RWPE2 (cell line): Measurements from ENCODE around the gene MFGE8.

ENCODE experiments used
- ATAC-seq: fragments of 200-7000 bp; cut with Tn5 transposase; 3 replicates; pipeline ENCODE4 v1.9.1; 2021; ENCODE audit warnings: low read depth
- DNase-seq: peaks from one replicate; pipeline ENCODE4 v3.0.0-alpha.2; 2020; ENCODE audit warnings: low spot score
- H3K27ac ChIP-seq: fragments of 450-650 bp; 2 replicates; pipeline ENCODE4 v1.5.1; 2017; ENCODE audit warnings: mild to moderate bottlenecking; ENCODE audit not compliant: poor library complexity, severe bottlenecking
- H3K27me3 ChIP-seq: fragments of 250-450 bp; sonication (Bioruptor Pico); 2 replicates; pipeline ENCODE4 v1.5.1; 2021; ENCODE audit warnings: mild to moderate bottlenecking, moderate library complexity; ENCODE audit not compliant: insufficient read depth, poor library complexity, severe bottlenecking
- H3K36me3 ChIP-seq: fragments of 250-450 bp; sonication (Bioruptor Pico); 2 replicates; pipeline ENCODE4 v1.5.1; 2020; ENCODE audit warnings: low read depth, mild to moderate bottlenecking, moderate library complexity
- H3K4me1 ChIP-seq: fragments of 250-450 bp; sonication (Bioruptor Pico); 2 replicates; pipeline ENCODE4 v1.5.1; 2021; ENCODE audit warnings: mild to moderate bottlenecking, moderate library complexity; ENCODE audit not compliant: insufficient read depth, poor library complexity, severe bottlenecking
- H3K4me3 ChIP-seq: fragments of 250-450 bp; sonication (Bioruptor Pico); 2 replicates; pipeline ENCODE4 v1.5.1; 2021; ENCODE audit warnings: mild to moderate bottlenecking, moderate library complexity; ENCODE audit not compliant: severe bottlenecking
- H3K9me3 ChIP-seq: fragments of 250-450 bp; sonication (Bioruptor Pico); 2 replicates; pipeline ENCODE4 v1.5.1; 2021; ENCODE audit warnings: mild to moderate bottlenecking, moderate library complexity; ENCODE audit not compliant: severe bottlenecking
- CTCF ChIP-seq: fragments of 450-650 bp; IDR thresholded peaks from one replicate; pipeline ENCODE4 v1.5.1; 2017; ENCODE audit warnings: mild to moderate bottlenecking, moderate library complexity; ENCODE audit not compliant: poor library complexity, severe bottlenecking

The MFGE8 gene

GRCh38 chr15:88911766-88912118 is 1.4 kb downstream of the MFGE8 start:
- peak; percentile 89 for DNase-seq
- no peaks in the 10 kb centered on the region for H3K27me3 ChIP-seq
- H3K4me3 ChIP-seq, result peak overlapping the region; percentile 65
- peaks cover 17% of the 10 kb centered on the region for H3K4me1 ChIP-seq
- peak; percentile 49 for TF ChIP-seq CTCF
- H3K27ac ChIP-seq, result peak overlapping the region; percentile 71
- peak; percentile 72 for ATAC-seq
- no peaks in the 10 kb centered on the region for H3K9me3 ChIP-seq
- peaks cover 27% of the 10 kb centered on the region for H3K36me3 ChIP-seq

DNA sequence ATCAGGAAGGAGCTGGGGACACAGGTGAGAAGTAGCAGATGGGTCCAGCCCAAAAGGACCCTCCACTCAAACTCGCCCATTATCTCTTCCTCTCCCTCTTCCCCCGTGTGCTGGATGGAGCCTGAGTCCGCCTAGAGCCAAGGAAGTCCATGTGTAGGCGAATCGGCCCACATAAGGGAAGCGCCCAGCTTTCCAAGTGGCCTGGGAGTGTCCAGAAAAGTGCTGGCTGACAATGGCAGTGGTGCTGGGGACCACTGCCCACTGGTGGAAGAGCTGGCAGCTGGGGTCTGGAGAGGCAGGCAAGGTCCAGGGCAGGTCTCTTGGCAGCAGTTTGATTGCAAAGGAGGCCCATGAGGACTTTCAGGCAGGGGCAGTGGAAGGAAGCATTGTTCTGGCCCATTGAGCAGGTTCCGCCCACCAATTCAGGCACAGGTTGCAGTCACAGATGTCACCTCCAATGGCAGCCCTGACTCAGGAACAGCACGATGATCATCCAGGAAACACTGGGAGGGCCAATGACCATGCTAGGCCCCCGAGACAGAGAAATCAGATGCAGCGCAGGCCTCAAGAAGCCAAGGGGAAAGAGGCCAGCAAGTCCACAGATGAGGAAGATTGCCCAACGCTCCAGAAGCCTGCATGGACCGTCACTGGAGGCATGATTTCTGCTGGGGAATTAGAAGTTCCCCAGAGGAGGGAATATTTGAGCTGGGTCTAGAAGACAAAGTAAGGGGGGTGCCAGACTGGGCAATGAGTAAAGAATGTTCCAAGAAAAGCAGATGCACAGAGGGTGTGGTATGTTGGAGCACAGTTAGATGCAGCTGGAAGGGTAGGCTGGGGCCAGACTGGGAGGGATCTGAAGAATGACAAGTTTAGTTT is 3.0 kb downstream of the MFGE8 start:
- H3K27me3 ChIP-seq, result no peaks in the 10 kb centered on the region
- peaks cover 14% of the 10 kb centered on the region for H3K4me1 ChIP-seq
- H3K27ac ChIP-seq, result no peak overlapping the region
- peaks cover 42% of the 10 kb centered on the region for H3K36me3 ChIP-seq
- ATAC-seq (no peak), DNase-seq (no peak)
- no peaks in the 10 kb centered on the region for H3K9me3 ChIP-seq
- no peak for TF ChIP-seq CTCF
- H3K4me3 ChIP-seq, result no peak overlapping the region

GRCh38 chr15:88908697-88909621 is 4.2 kb downstream of the MFGE8 start:
- Histone ChIP-seq H3K4me1 (peaks cover 10% of the 10 kb centered on the region), H3K27ac (no peak overlapping the region), H3K9me3 (no peaks in the 10 kb centered on the region), H3K4me3 (no peak overlapping the region), H3K27me3 (no peaks in the 10 kb centered on the region), H3K36me3 (peaks cover 53% of the 10 kb centered on the region)
- no peak for DNase-seq
- no peak for ATAC-seq
- no peak for TF ChIP-seq CTCF

DNA sequence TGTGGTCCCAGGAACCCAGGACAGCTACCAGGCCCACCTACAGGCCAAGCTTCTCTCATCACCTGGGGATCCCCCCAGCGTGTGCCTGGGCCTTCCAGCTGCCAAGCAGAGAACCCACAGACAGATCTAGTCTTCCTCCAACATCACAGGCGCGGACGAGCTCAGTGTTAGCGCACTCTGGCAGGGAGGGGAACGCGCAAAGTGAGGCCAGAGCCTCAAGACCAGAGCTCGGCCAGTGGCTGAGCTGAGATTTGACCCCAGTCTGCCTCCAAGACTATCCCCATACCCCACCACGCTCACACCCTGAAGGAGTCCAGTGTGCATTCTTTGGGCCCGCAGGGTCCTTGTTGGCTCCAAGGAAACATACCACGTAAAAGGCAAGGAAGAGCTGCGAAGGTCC is 5.1 kb downstream of the MFGE8 start:
- Histone ChIP-seq H3K27ac (no peak overlapping the region), H3K4me1 (peaks cover 9% of the 10 kb centered on the region), H3K9me3 (no peaks in the 10 kb centered on the region), H3K27me3 (no peaks in the 10 kb centered on the region), H3K4me3 (no peak overlapping the region), H3K36me3 (peaks cover 62% of the 10 kb centered on the region)
- no peak for TF ChIP-seq CTCF
- DNase-seq, result no peak
- no peak for ATAC-seq
